HepG2 (cell line): ENCODE measurements around the gene RGR. TPM values are rescaled to one million over a fixed set of nuclear protein-coding genes. Genes with fewer than 3 reads are reported as not detected.

ENCODE experiments used
- ATRX ChIP-seq: sonication (generic); formaldehyde crosslinking; IDR thresholded peaks from 2 replicates; pipeline ENCODE4 v1.4.0; 2020; ENCODE audit warnings: missing genetic modification reagents, borderline replicate concordance
- GPN1 ChIP-seq: sonication (generic); formaldehyde crosslinking; IDR thresholded peaks from 2 replicates; pipeline ENCODE4 v1.5.1; 2020; ENCODE audit warnings: missing genetic modification reagents, borderline replicate concordance
- HOXA9 ChIP-seq: sonication (generic); formaldehyde crosslinking; IDR thresholded peaks from 2 replicates; pipeline ENCODE4 v1.8.1; 2022; ENCODE audit warnings: missing genetic modification reagents, mild to moderate bottlenecking, moderate library complexity, borderline replicate concordance
- KDM2A ChIP-seq: sonication (generic); formaldehyde crosslinking; IDR thresholded peaks from 2 replicates; pipeline ENCODE4 v1.4.0; 2020; ENCODE audit warnings: low read depth, missing genetic modification reagents, borderline replicate concordance
- NFKB2 ChIP-seq: sonication (generic); formaldehyde crosslinking; IDR thresholded peaks from 2 replicates; pipeline ENCODE4 v1.4.0; 2020; ENCODE audit warnings: missing genetic modification reagents, borderline replicate concordance
- PHF8 ChIP-seq: sonication (generic); formaldehyde crosslinking; IDR thresholded peaks from 2 replicates; pipeline ENCODE4 v1.5.0; 2020; ENCODE audit warnings: missing genetic modification reagents
- RAD21 ChIP-seq: fragments of 450-650 bp; formaldehyde crosslinking; IDR thresholded peaks from 2 replicates; pipeline ENCODE4 v1.5.0; 2020; ENCODE audit warnings: mild to moderate bottlenecking
- SMYD3 ChIP-seq: sonication (generic); formaldehyde crosslinking; IDR thresholded peaks from 2 replicates; pipeline ENCODE4 v1.8.1; 2023; ENCODE audit warnings: mild to moderate bottlenecking, missing genetic modification reagents
- SNAPC2 ChIP-seq: sonication (generic); formaldehyde crosslinking; IDR thresholded peaks from 2 replicates; pipeline ENCODE4 v1.8.1; 2022; ENCODE audit warnings: mild to moderate bottlenecking, missing genetic modification reagents
- TARDBP ChIP-seq: sonication (generic); formaldehyde crosslinking; IDR thresholded peaks from 2 replicates; pipeline ENCODE4 v1.8.0; 2022; ENCODE audit warnings: mild to moderate bottlenecking, missing genetic modification reagents
- TOE1 ChIP-seq: sonication (generic); formaldehyde crosslinking; IDR thresholded peaks from 2 replicates; pipeline ENCODE4 v1.4.0; 2020; ENCODE audit warnings: mild to moderate bottlenecking, missing genetic modification reagents
- ZBTB43 ChIP-seq: sonication (generic); formaldehyde crosslinking; conservative IDR thresholded peaks from 2 replicates; pipeline ENCODE4 v1.4.0; 2020; ENCODE audit warnings: missing genetic modification reagents
- ZMYM4 ChIP-seq: sonication (generic); formaldehyde crosslinking; IDR thresholded peaks from 2 replicates; pipeline ENCODE4 v1.8.1; 2023; ENCODE audit warnings: mild to moderate bottlenecking, missing genetic modification reagents
- ZNF142 ChIP-seq: sonication (generic); formaldehyde crosslinking; IDR thresholded peaks from 2 replicates; pipeline ENCODE4 v1.4.0; 2020; ENCODE audit warnings: missing genetic modification reagents
- ZNF225 ChIP-seq: sonication (generic); formaldehyde crosslinking; IDR thresholded peaks from 2 replicates; pipeline ENCODE4 v1.4.0; 2020; ENCODE audit warnings: mild to moderate bottlenecking, missing genetic modification reagents
- ZNF333 ChIP-seq: sonication (generic); formaldehyde crosslinking; IDR thresholded peaks from 2 replicates; pipeline ENCODE4 v1.4.0; 2020; ENCODE audit warnings: mild to moderate bottlenecking, missing genetic modification reagents, borderline replicate concordance
- ZNF530 ChIP-seq: sonication (generic); formaldehyde crosslinking; IDR thresholded peaks from 2 replicates; pipeline ENCODE4 v1.5.0; 2020; ENCODE audit warnings: low read depth, mild to moderate bottlenecking, missing genetic modification reagents
- ZNF557 ChIP-seq: sonication (generic); formaldehyde crosslinking; IDR thresholded peaks from 2 replicates; pipeline ENCODE4 v1.4.0; 2020; ENCODE audit warnings: missing genetic modification reagents
- ZNF629 ChIP-seq: sonication (generic); formaldehyde crosslinking; conservative IDR thresholded peaks from 2 replicates; pipeline ENCODE4 v1.5.0; 2020; ENCODE audit warnings: missing genetic modification reagents
- ZNF761 ChIP-seq: sonication (generic); formaldehyde crosslinking; conservative IDR thresholded peaks from 2 replicates; pipeline ENCODE4 v1.4.0; 2020; ENCODE audit warnings: mild to moderate bottlenecking, missing genetic modification reagents
- ZSCAN21 ChIP-seq: sonication (generic); formaldehyde crosslinking; IDR thresholded peaks from 2 replicates; pipeline ENCODE4 v1.8.0; 2022; ENCODE audit warnings: mild to moderate bottlenecking, missing genetic modification reagents, moderate library complexity, borderline replicate concordance
- ZSCAN31 ChIP-seq: sonication (generic); formaldehyde crosslinking; IDR thresholded peaks from 2 replicates; pipeline ENCODE4 v1.5.0; 2020; ENCODE audit warnings: low read depth, mild to moderate bottlenecking, missing genetic modification reagents
- polyA plus RNA-seq, 8 experiments: library from polyadenylated mRNA; depleted of rRNA in 3 of 8; stranded (reverse) in 7 of 8; unstranded in 1 of 8; fragments of >200 nt; fragmentation: Illumina TruSeq in 4 of 8; extraction: Trizol in 4 of 8; gene quantifications; 2 replicates each; pipeline versions ENCODE4 v1.2.1 to v1.2.3, GENCODE V29; 2011 to 2016; ENCODE audit warnings: low read depth in 4 of 8, missing spikeins in 1 of 8, mixed read lengths in 1 of 8; ENCODE audit not compliant: insufficient read depth in 1 of 8
- total RNA-seq, 5 experiments: library from RNA; depleted of rRNA; stranded (reverse); fragments of >200 nt; fragmentation: Illumina TruSeq; extraction: Trizol; gene quantifications; 2 replicates each; pipeline ENCODE4 v1.2.3, GENCODE V29; 2016; ENCODE audit warnings: low read depth in 1 of 5
- TF ChIP-seq, protein P1 (sequence below): sonication (generic); formaldehyde crosslinking; IDR thresholded peaks from 2 replicates; pipeline ENCODE4 v1.4.0; 2020; ENCODE audit warnings: mild to moderate bottlenecking, low read depth, missing genetic modification reagents

RGR gene
- total and polyA plus RNA-seq, 2 of the 13 experiments (the other 11 are each of a cell fraction or from before 2014, with no cell fraction given): 0.69 to 0.71 TPM

GRCh38 chr10:84264611-84265141 is 19.8 kb downstream of the RGR start (continued):
- TF ChIP-seq ZBTB43: no peak
- no peak for TF ChIP-seq GPN1 (CRISPR knock-in tag)
- no peak for TF ChIP-seq ZMYM4 (CRISPR knock-in tag)
- TF ChIP-seq SNAPC2 (CRISPR knock-in tag): peak; percentile 41; the same call in 1 of the 2 replicates
- TF ChIP-seq ZNF530: no peak
- TF ChIP-seq RAD21 (CRISPR knock-in tag): peak; percentile 78
- 0 out of 2 replicates have a peak, but pooled peaks have one; percentile 51 for TF ChIP-seq TARDBP (CRISPR knock-in tag)
- no peak for TF ChIP-seq HOXA9
- TF ChIP-seq ATRX (CRISPR knock-in tag): no peak
- no peak for TF ChIP-seq TOE1 (CRISPR knock-in tag)
- TF ChIP-seq ZSCAN21: no peak
- TF ChIP-seq ZNF557 (CRISPR knock-in tag): no peak
- no peak for TF ChIP-seq ZNF333 (CRISPR knock-in tag)
- TF ChIP-seq ZNF142 (CRISPR knock-in tag): no peak
- no peak for TF ChIP-seq ZSCAN31
- TF ChIP-seq ZNF629: no peak
- TF ChIP-seq NFKB2 (CRISPR knock-in tag): no peak
- peak; percentile 37; the same call in 1 of the 2 replicates for TF ChIP-seq KDM2A (CRISPR knock-in tag)
- no peak for TF ChIP-seq ZNF761 (CRISPR knock-in tag)
- 0 out of 2 replicates have a peak, but pooled peaks have one; percentile 21 for TF ChIP-seq SMYD3 (CRISPR knock-in tag)
- no peak for TF ChIP-seq ZNF225 (CRISPR knock-in tag)
- TF ChIP-seq PHF8 (CRISPR knock-in tag): no peak
- TF ChIP-seq, protein P1, sequence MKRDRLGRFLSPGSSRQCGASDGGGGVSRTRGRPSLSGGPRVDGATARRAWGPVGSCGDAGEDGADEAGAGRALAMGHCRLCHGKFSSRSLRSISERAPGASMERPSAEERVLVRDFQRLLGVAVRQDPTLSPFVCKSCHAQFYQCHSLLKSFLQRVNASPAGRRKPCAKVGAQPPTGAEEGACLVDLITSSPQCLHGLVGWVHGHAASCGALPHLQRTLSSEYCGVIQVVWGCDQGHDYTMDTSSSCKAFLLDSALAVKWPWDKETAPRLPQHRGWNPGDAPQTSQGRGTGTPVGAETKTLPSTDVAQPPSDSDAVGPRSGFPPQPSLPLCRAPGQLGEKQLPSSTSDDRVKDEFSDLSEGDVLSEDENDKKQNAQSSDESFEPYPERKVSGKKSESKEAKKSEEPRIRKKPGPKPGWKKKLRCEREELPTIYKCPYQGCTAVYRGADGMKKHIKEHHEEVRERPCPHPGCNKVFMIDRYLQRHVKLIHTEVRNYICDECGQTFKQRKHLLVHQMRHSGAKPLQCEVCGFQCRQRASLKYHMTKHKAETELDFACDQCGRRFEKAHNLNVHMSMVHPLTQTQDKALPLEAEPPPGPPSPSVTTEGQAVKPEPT (CRISPR knock-in tag): no peak
